Activated CD8-positive, alpha-beta memory T cell treated with anti-CD3 and anti-CD28 coated beads for 36 hours (primary cell): ENCODE data around the gene CCDC30. TPM values are rescaled to one million over a fixed set of nuclear protein-coding genes. Genes with fewer than 3 reads are reported as not detected.

ENCODE experiments used
- CTCF ChIA-PET: fragments of 350-600 bp; sonication (Branson Sonifier 250); formaldehyde crosslinking; loops from one replicate; lab custom pipeline; 2021; ENCODE audit warnings: antibody characterized with exemption; lab: Charles Lee
- POLR2A ChIA-PET: fragments of 350-600 bp; sonication (Branson Sonifier 250); formaldehyde crosslinking; loops from one replicate; lab custom pipeline; 2021; ENCODE audit warnings: antibody characterized with exemption; lab: Charles Lee
- total RNA-seq, 2 experiments: library from RNA; stranded (reverse); gene quantifications; one replicate each; pipeline ENCODE4 v1.2.3, GENCODE V29; 2021

CCDC30 gene
- total RNA-seq, result 1 to 10 TPM; 1.8 to 1.9 TPM

- CTCF ChIA-PET, result no interaction called here
Measured at GRCh38 chr1:42462828-42463763, at the start of gene CCDC30. TSS of gene CCDC30 (plus strand) at chr1:42463286. CDS start at chr1:42480552, 17,266 bp downstream.

DNA sequence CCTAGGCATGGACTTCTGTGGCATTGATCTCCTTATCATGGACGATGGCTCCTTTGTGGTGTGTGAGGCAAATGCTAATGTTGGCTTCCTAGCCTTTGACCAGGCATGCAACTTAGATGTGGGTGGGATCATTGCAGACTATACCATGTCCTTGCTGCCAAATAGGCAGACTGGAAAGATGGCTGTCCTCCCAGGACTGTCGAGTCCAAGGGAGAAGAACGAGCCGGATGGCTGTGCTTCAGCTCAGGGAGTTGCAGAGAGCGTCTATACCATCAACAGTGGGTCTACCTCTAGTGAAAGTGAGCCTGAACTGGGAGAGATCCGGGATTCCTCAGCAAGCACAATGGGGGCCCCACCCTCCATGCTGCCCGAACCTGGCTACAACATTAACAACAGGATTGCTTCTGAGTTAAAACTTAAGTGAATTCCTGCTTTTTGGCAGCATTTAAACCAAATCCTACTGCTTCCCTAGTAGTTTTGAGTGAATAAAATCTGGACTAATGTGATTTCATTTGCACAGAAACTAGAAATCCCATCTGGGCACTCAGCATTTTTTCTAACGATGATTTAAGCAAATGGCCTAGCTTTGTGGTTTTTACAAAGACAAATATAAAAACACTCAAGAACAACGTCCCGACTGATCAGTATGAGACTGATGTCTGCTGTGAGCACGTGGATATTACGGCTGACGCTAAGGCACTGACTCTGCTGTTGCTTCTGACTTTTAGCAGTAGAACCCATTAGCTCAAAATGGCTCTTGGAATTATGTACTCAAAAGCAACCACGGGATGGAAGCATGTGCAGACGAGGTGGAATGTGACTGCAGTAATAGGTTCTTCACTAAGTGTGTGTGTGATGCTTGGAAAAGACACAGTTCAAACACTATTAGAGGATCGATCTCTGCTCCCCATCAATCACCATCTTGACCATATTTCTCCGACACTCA, 48.3 kb upstream of the CCDC30 start:
- ChIA-PET CTCF (no interaction called here), POLR2A (no interaction called here)

More at GRCh38 chr1:42462828-42463763, at the start of gene CCDC30:
- POLR2A ChIA-PET, result no interaction called here

DNA sequence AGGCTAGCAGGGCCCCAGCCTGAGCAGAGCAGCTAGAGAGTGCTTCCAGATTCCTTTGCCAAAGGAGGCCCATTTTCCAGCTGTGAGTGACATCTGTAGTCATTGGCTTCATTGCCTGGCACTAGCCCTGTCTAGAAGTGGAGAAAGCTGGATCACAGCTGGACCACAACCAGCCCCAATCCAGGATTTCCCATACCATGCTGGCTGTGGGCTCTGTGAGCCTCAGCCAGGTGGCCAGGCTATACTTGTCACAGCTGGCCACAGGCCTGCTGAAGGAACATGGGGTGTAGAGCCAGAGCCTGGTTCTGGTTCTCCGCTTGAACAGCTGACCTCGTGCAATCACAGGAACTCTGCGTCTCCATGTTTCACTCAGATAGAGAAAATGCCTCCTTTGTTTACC, 45.9 kb upstream of the CCDC30 start:
- ChIA-PET POLR2A (no interaction called here), CTCF (no interaction called here)

DNA sequence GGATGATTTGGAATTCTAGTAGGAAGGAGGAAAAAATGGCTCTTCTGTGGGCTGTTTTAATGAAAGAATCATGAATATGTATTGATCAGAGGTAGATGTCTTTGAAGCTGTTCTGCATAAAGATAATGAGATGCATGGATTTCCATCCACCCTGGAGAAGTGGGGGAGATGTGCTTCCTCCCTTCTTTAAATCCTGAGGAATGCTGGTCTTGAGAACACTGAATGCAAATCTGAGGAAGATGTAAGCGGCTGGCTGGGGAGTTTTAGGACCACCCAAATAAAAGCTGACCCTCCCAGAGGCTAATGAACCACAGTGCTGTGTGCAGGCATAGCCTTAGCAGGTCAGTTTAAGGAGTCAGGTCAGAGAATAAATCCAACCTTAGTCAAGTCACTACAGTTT, 44.6 kb upstream of the CCDC30 start:
- CTCF ChIA-PET, result no interaction called here

DNA sequence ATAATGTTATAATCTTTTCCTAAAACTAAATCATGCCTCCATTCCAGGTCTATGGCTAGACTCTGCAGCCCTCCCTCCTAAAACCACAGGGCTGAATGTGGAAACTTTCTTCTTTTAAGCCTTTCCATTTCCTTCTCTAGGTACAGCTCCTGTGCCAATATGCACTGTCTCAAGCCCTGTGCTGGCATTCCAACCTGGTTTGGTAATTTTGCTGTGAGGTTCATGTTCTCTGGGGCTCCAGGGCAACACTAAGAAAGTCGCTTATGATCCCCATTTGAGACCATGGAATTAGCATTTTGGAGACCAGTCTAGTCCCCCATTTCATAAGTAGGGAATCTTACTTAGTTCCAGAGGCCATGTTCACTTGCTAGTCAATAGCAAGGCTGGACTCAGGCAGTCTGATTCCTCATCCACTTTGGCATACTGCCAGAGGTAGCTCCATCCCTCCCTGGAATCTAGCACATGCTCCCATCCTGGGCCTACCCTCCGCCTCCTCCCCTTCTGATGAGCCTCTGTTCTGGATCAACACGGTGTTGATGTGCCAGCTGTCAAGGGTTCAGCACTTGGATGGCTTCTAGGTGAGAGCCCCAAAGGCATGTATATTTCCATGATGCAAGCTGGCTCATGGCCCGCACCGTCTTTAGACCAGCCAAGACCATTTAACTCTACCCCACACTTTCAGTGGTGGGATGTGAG, 43.8 kb upstream of the CCDC30 start:
- POLR2A ChIA-PET, result no interaction called here
- CTCF ChIA-PET, result no interaction called here

More for the DNA sequence above, 44.6 kb upstream of the CCDC30 start:
- POLR2A ChIA-PET, result no interaction called here

DNA sequence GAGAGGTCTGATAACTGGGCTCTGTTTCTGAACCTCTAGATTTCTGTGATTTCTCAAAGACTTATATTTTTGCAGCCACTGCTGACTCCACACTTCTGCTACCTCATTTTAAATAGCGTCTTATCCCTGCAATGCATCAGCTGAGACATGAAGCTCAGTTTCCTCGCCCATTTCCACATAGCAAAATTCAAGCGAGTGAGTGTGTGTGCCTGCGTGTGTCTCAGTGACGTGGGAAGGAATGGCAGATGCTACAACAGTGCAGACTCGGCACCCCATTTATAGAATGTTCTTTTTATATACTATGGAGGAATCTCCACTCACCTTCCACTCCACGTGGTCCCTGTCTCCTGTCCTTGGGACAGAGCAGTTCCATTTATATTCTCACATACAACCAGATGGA, 43.0 kb upstream of the CCDC30 start:
- CTCF ChIA-PET, result no interaction called here
- POLR2A ChIA-PET, result no interaction called here

- ChIA-PET CTCF (no interaction called here), POLR2A (no interaction called here)
Measured at GRCh38 chr1:42420911-42421585, 42.0 kb upstream of the CCDC30 start.

DNA sequence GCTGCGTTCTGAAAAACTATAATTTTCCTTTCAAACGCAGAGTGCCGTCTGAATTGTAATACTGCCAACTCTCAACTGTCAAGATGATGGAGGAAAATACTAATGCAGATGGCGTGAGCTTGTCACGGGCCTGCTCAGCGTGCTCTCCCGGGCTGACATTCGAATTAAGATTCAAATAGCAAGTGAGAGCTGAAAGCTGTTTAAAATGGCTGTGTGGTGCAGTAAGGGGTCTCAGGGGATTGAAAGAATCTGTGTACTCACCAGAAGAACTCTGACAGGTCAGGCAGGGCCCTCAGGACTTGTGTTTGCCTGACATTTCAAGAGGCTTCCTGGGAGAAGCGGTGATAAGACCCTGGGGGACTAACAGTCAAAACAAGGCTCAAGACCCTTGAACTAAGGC, 40.3 kb upstream of the CCDC30 start:
- ChIA-PET CTCF (no interaction called here), POLR2A (no interaction called here)

GRCh38 chr1:42423681-42424080, 39.4 kb upstream of the CCDC30 start:
- POLR2A ChIA-PET, result no interaction called here
- CTCF ChIA-PET, result no interaction called here

DNA sequence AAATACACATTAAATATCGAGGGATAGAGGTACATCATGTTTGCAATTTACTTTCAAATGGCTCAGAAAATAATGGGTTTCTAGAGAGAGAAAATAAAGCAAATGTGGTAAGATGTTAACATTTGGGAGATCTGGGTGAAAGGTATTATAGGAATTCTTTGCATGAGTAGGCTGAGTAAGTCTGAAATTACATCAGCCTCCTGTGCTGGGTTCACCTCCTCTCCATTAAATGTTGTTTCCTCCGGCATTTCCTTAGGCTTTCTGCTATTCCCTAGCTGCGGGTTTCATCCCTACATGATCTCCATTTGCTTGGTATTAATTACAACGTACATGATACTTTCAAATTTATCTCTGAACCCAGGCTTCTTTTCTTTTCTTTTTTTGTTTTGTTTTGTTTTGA, 38.9 kb upstream of the CCDC30 start:
- CTCF ChIA-PET, result no interaction called here

DNA sequence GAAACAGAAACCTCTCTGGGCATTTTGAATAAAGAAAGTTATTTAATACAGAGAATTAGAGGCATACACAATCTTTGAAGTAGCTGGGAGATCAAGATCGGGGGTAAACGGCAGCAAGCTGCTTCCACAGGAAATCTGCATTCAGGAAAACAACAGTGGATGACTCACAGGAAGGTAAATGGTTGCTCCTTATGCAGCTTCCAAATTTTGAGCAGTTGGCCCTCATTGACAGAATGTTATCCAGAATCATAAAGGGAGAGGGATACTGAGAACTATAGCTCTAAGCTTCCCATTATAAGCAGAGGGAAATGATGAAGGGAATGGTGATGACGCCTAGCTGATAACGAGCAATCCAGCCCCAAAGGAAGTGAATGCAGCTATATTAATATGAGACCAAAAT, 35.8 kb upstream of the CCDC30 start:
- CTCF ChIA-PET, result no interaction called here
- POLR2A ChIA-PET, result no interaction called here

More for the DNA sequence above, 38.9 kb upstream of the CCDC30 start:
- POLR2A ChIA-PET, result no interaction called here

DNA sequence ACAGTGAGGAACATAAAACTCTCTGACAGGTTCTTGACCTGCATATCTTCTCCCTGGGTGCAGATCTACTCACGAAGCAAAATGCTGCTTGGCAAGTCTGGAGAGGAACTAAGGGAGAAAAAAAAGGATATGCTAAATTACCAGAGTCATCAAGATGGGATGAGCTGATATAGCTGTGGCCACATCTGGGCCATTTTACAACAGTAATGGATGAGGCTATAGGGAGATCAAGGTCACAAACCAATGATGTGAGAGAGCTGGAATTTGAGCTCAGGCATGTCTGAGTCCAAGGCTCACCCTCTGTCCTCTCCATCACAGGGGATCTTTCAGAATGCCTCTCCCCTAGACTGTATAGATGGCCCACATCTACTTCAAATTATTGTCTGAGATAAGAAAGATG, 33.5 kb upstream of the CCDC30 start:
- POLR2A ChIA-PET, result no interaction called here
- CTCF ChIA-PET, result no interaction called here

DNA sequence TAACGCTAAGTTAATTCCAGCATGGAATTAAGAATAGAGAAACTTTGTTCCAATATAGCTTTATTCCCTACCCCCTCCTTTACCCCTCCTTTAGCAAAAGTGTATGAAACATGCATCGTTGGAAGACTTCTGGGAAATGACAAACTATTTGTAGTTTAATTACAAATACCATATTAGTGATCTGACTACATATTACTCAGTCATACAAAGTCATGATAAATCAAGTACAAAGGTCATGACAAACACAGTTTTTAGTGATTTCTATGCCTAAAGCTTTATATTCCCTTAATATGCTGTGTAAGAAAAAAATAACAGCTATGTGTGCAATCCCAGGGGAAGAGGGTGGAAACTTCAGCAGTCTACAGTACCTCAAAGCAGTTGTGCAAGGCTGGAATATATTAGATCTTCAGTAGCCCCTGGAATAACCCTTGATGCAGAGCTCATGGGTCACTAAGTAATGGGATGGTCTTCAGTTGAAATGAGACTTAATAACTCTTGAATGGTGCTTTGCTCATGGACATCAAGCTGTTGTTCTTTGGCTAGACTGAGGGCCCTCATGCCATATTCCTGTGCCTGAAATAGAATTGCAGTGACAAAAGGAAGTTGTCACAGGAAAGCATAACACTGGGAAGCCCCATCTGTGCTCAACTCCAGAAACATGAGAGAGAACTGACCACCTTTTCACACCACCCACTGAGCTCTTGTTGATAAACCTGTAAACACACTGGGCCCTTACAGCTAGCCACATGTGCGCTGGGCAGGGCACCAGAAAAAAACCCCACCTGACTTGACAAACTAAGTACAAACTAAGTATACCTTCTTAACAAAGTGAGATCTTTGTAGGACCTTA, 32.6 kb upstream of the CCDC30 start:
- POLR2A ChIA-PET, result no interaction called here

DNA sequence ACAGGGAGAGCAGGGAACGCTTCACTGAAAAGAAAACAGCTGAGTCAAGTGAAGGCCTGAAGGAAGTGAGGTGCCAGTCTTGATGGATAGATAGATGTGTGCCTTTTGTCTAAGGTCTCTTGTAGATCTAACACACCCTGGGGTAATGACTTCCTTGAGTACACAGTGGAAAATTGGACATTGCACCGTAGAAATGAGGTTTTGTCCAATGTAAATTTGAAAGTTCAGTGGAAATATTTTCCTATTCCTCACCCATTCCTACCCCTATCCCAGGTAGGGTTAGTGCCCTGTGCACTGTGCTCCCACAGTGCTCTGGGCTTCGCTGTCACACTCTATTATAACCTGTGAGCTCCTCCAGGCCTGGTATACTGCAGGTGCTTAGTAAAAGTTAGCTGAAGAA, 31.6 kb upstream of the CCDC30 start:
- ChIA-PET CTCF (no interaction called here), POLR2A (no interaction called here)

More for the DNA sequence above, 32.6 kb upstream of the CCDC30 start:
- CTCF ChIA-PET, result no interaction called here

DNA sequence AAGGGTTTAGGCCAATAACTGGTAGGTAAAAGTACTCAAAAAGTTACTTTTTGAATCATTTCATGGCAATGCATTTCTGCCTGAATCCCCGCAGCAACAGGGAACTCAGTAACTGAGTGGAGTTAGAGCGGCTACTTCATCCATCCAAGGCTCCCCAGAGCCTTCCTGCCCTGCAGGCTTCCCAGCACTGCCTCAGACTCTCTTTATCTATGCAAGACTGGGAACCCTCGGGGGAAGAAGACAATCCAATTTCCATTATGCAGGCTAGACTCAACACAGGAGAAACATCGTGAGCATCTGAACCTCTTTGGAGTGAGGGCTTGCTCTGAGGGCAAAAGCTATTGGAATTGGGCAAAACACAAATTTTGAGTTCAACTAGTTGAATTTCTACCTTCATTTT, 30.4 kb upstream of the CCDC30 start:
- CTCF ChIA-PET, result no interaction called here
- POLR2A ChIA-PET, result no interaction called here

- CTCF ChIA-PET, result no interaction called here
- POLR2A ChIA-PET, result no interaction called here
Measured at GRCh38 chr1:42433369-42433768, 29.7 kb upstream of the CCDC30 start.

- POLR2A ChIA-PET, result no interaction called here
- CTCF ChIA-PET, result no interaction called here
Measured at GRCh38 chr1:42434340-42434739, 28.7 kb upstream of the CCDC30 start.

- ChIA-PET POLR2A (no interaction called here), CTCF (no interaction called here)
Measured at GRCh38 chr1:42439940-42440339, 23.1 kb upstream of the CCDC30 start.
